A549 (cell line): ENCODE measurements around the gene MROH2B. TPM values are rescaled to one million over a fixed set of nuclear protein-coding genes. Genes with fewer than 3 reads are reported as not detected.

ENCODE experiments used
- ATAC-seq, 2 experiments: fragments of 200-7000 bp in 1 of 2; fragments of >200 bp in 1 of 2; cut with Nextera tagmentation in 1 of 2; cut with Tn5 transposase in 1 of 2; 3 replicates each; pipeline versions ENCODE4 v1.8.0 to v1.9.1; 2018 to 2020; ENCODE audit warnings: mild to moderate bottlenecking in 1 of 2, moderate library complexity in 1 of 2
- CTCF ChIA-PET: fragments of 300-600 bp; sonication (Branson Sonifier 250); formaldehyde crosslinking; extraction: SDS; loops from one replicate; lab custom pipeline; 2021; ENCODE audit warnings: antibody characterized with exemption, inconsistent platforms; lab: Yijun Ruan, JAX
- POLR2A ChIA-PET: fragments of 350-600 bp; formaldehyde crosslinking; extraction: SDS; loops from one replicate; lab custom pipeline; 2021; ENCODE audit warnings: antibody characterized with exemption, inconsistent platforms; lab: Yijun Ruan, JAX
- DNase-seq, 2 experiments: peaks; one replicate each; pipeline versions ENCODE4 v3.0.0 to v3.0.0-alpha.2; 2011 to 2016; ENCODE audit warnings: low read depth in 1 of 2, low spot score in 1 of 2
- FAIRE-seq: peaks from 2 replicates; lab custom pipeline; 2011; peaks lifted over from hg19 to GRCh38; lab: Jason Lieb, UNC
- H3K27ac ChIP-seq, 2 experiments: fragments of >200 bp; sonication (Bioruptor Twin); formaldehyde crosslinking; 3 replicates each; pipeline ENCODE4 v1.5.1; 2016 to 2017
- H3K4me1 ChIP-seq: fragments of >200 bp; sonication (Bioruptor Twin); formaldehyde crosslinking; 3 replicates; pipeline ENCODE4 v1.6.1; 2016
- H3K4me2 ChIP-seq: fragments of >200 bp; sonication (Bioruptor Twin); formaldehyde crosslinking; 3 replicates; pipeline ENCODE4 v1.6.1; 2016
- H3K4me3 ChIP-seq: fragments of >200 bp; sonication (Bioruptor Twin); formaldehyde crosslinking; 3 replicates; pipeline ENCODE4 v1.5.1; 2016
- H3K9me3 ChIP-seq: fragments of >200 bp; sonication (Bioruptor Twin); formaldehyde crosslinking; 3 replicates; pipeline ENCODE4 v1.6.1; 2016
- BHLHE40 ChIP-seq: IDR thresholded peaks from 2 replicates; pipeline ENCODE4 v1.6.1; 2012; ENCODE audit warnings: low read depth, low read length, inconsistent platforms
- CHD2 ChIP-seq: fragments of 150-350 bp; IDR thresholded peaks from 2 replicates; pipeline ENCODE4 v1.6.1; 2014; ENCODE audit warnings: low read length; ENCODE audit not compliant: partially characterized antibody
- EHF ChIP-seq: fragments of 250-450 bp; sonication (Bioruptor Pico); IDR thresholded peaks from 2 replicates; pipeline ENCODE4 v1.5.0; 2020; ENCODE audit warnings: mild to moderate bottlenecking
- ELK1 ChIP-seq: fragments of 150-350 bp; IDR thresholded peaks from 2 replicates; pipeline ENCODE4 v1.6.1; 2014; ENCODE audit warnings: low read depth, mild to moderate bottlenecking, low read length
- FOSB ChIP-seq: fragments of 250-450 bp; sonication (Bioruptor Pico); IDR thresholded peaks from 2 replicates; pipeline ENCODE4 v1.5.0; 2020; ENCODE audit warnings: mild to moderate bottlenecking, moderate library complexity
- HDAC2 ChIP-seq: fragments of 200-600 bp; sonication (generic); IDR thresholded peaks from 2 replicates; pipeline ENCODE4 v1.6.1; 2016
- HMGXB4 ChIP-seq: fragments of 250-450 bp; sonication (Bioruptor Pico); IDR thresholded peaks from 2 replicates; pipeline ENCODE4 v1.5.0; 2021; ENCODE audit warnings: mild to moderate bottlenecking, moderate library complexity, borderline replicate concordance
- HOXB5 ChIP-seq: fragments of 250-450 bp; sonication (Bioruptor Pico); IDR thresholded peaks from 2 replicates; pipeline ENCODE4 v1.5.0; 2020; ENCODE audit warnings: mild to moderate bottlenecking, moderate library complexity
- JUNB ChIP-seq: fragments of >200 bp; sonication (Bioruptor Twin); formaldehyde crosslinking; IDR thresholded peaks from 2 replicates; pipeline ENCODE4 v1.6.1; 2016
- KDM1A ChIP-seq: fragments of 200-600 bp; sonication (generic); IDR thresholded peaks from 2 replicates; pipeline ENCODE4 v1.6.1; 2016; ENCODE audit warnings: low read depth, mild to moderate bottlenecking
- MAFK ChIP-seq: fragments of 450-650 bp; IDR thresholded peaks from 2 replicates; pipeline ENCODE4 v1.6.1; 2014; ENCODE audit not compliant: partially characterized antibody
- MAX ChIP-seq: IDR thresholded peaks from 2 replicates; pipeline ENCODE4 v1.6.1; 2012
- MAZ ChIP-seq: fragments of 150-350 bp; IDR thresholded peaks from 2 replicates; pipeline ENCODE4 v1.6.1; 2014; ENCODE audit warnings: antibody characterized with exemption, low read depth, low read length, borderline replicate concordance
- NFE2L2 ChIP-seq: fragments of 150-350 bp; conservative IDR thresholded peaks from 2 replicates; pipeline ENCODE4 v1.6.1; 2014; ENCODE audit warnings: low read length
- NR3C1 ChIP-seq: fragments of >200 bp; sonication (Bioruptor Twin); formaldehyde crosslinking; IDR thresholded peaks from 3 replicates; pipeline ENCODE4 v1.6.1; 2017
- POLR2A ChIP-seq: IDR thresholded peaks from 2 replicates; pipeline ENCODE4 v1.6.1; 2012; ENCODE audit warnings: mild to moderate bottlenecking, low read length
- POLR2AphosphoS2 ChIP-seq: conservative IDR thresholded peaks from 2 replicates; pipeline ENCODE4 v1.6.1; 2012; ENCODE audit warnings: low read length, improper control_type of control experiment, inconsistent platforms
- RARB ChIP-seq: fragments of 250-450 bp; sonication (Bioruptor Pico); IDR thresholded peaks from 2 replicates; pipeline ENCODE4 v1.8.0; 2021; ENCODE audit warnings: mild to moderate bottlenecking, moderate library complexity
- REST ChIP-seq: fragments of 200-600 bp; sonication (generic); IDR thresholded peaks from 2 replicates; pipeline ENCODE4 v1.6.1; 2016; ENCODE audit warnings: antibody characterized with exemption, mild to moderate bottlenecking, moderate library complexity
- RNF2 ChIP-seq: fragments of 200-600 bp; sonication (generic); IDR thresholded peaks from 2 replicates; pipeline ENCODE4 v1.6.1; 2016; ENCODE audit warnings: low read depth, mild to moderate bottlenecking, antibody characterized with exemption, moderate library complexity, borderline replicate concordance
- SMC3 ChIP-seq: fragments of >200 bp; sonication (Bioruptor Twin); formaldehyde crosslinking; IDR thresholded peaks from 3 replicates; pipeline ENCODE4 v1.6.1; 2018; ENCODE audit warnings: inconsistent platforms
- SREBF2 ChIP-seq: fragments of 450-650 bp; IDR thresholded peaks from 2 replicates; pipeline ENCODE4 v1.6.1; 2014; ENCODE audit warnings: mild to moderate bottlenecking, moderate library complexity
- TFCP2L1 ChIP-seq: fragments of 250-450 bp; sonication (Bioruptor Pico); IDR thresholded peaks from 2 replicates; pipeline ENCODE4 v1.5.0; 2021; ENCODE audit warnings: mild to moderate bottlenecking
- ZNF302 ChIP-seq: fragments of 250-450 bp; sonication (Bioruptor Pico); IDR thresholded peaks from 2 replicates; pipeline ENCODE4 v1.9.0; 2021; ENCODE audit warnings: inconsistent platforms, mild to moderate bottlenecking, moderate library complexity
- WGBS: methylation state at CpG from one replicate; pipeline ENCODE4 v1.1.6; 2017; ENCODE audit errors: missing lambda C conversion rate; 5-methylcytosine and 5-hydroxymethylcytosine counted together
- polyA plus RNA-seq, 4 experiments: library from polyadenylated mRNA; depleted of rRNA in 3 of 4; stranded (reverse); fragments of >200 nt; fragmentation: RNase III in 1 of 4; extraction: RNeasy Plus Mini Kit Qiagen cat#74134 plus additional on column Dnase treatment in 1 of 4; gene quantifications; 2 replicates in 3 of 4; 3 replicates in 1 of 4; pipeline ENCODE4 v1.2.3, GENCODE V29; 2011 to 2017

The MROH2B gene
- polyA plus RNA-seq, 2 of the 4 experiments (the other 2 are of a cell fraction): not detected

GRCh38 chr5:41097642-41098041 is 26.5 kb upstream of the MROH2B start:
- POLR2A ChIA-PET: no interaction called here
- FAIRE-seq (no peak), ATAC-seq (no peak), DNase-seq (no peak)
- Histone ChIP-seq H3K4me3 (no peak overlapping the region), H3K9me3 (no peaks in the 10 kb centered on the region), H3K4me2 (no peak overlapping the region), H3K4me1 (peaks cover 7% of the 10 kb centered on the region; the same call in 1 of the 3 replicates), H3K27ac (no peak overlapping the region)
- CTCF ChIA-PET: no interaction called here
- TF ChIP-seq HDAC2 (no peak), JUNB (no peak), POLR2AphosphoS2 (no peak), ZNF302 (CRISPR knock-in tag) (no peak), POLR2A (no peak), SMC3 (no peak), EHF (CRISPR knock-in tag) (no peak), ELK1 (no peak), RNF2 (no peak), RARB (no peak), MAX (no peak), MAZ (no peak), CHD2 (no peak), HOXB5 (CRISPR knock-in tag) (no peak), NR3C1 (no peak), FOSB (CRISPR knock-in tag) (no peak)
- WGBS: 18% methylated on average over 2 of the region's 2 CpGs

GRCh38 chr5:41095324-41096101 is 24.4 kb upstream of the MROH2B start:
- WGBS: 30% methylated on average over 5 of the region's 5 CpGs
- DNase-seq: no peak

GRCh38 chr5:41094871-41095270 is 23.7 kb upstream of the MROH2B start:
- Histone ChIP-seq H3K9me3 (no peaks in the 10 kb centered on the region), H3K27ac (0 out of 6 replicates have a peak overlapping the region, but pooled peaks of 1 of the 2 experiments have one; percentile 2), H3K4me2 (peak overlapping the region; percentile 38), H3K4me3 (no peak overlapping the region), H3K4me1 (peaks cover 7% of the 10 kb centered on the region; the same call in 1 of the 3 replicates)
- CTCF ChIA-PET: no interaction called here
- POLR2A ChIA-PET: no interaction called here
- DNase-seq (peak; percentile 9 to 53), ATAC-seq (peak; percentile 54 to 78; a peak in 5 of 6 replicates), FAIRE-seq (peak; percentile 84)
- WGBS: 51% methylated on average over 2 of the region's 2 CpGs
- TF ChIP-seq SREBF2 (no peak), RARB (no peak), REST (no peak), MAZ (no peak), POLR2AphosphoS2 (no peak), TFCP2L1 (CRISPR knock-in tag) (no peak), CHD2 (no peak), NFE2L2 (no peak), HOXB5 (CRISPR knock-in tag) (no peak), KDM1A (no peak), HMGXB4 (CRISPR knock-in tag) (no peak)

More at GRCh38 chr5:41095324-41096101, 24.4 kb upstream of the MROH2B start:
- CTCF ChIA-PET: no interaction called here
- no peak; a peak in 1 of 6 replicates for ATAC-seq
- Histone ChIP-seq H3K9me3 (no peaks in the 10 kb centered on the region), H3K4me1 (peaks cover 7% of the 10 kb centered on the region; the same call in 1 of the 3 replicates), H3K4me3 (no peak overlapping the region), H3K4me2 (peak overlapping the region; percentile 38), H3K27ac (0 out of 6 replicates have a peak overlapping the region, but pooled peaks of 1 of the 2 experiments have one; percentile 2)
- POLR2A ChIA-PET: no interaction called here
- TF ChIP-seq MAFK: peak; percentile 87
- no peak for TF ChIP-seq HOXB5 (CRISPR knock-in tag)
- no peak for TF ChIP-seq ELK1
- no peak for TF ChIP-seq BHLHE40
- no peak for TF ChIP-seq POLR2A
- no peak for FAIRE-seq
